Measurements from ENCODE around the gene NPPA.
A peak's percentile ranks its signal among the peaks of the same experiment; 100 is the strongest.

NPPA gene

DNA sequence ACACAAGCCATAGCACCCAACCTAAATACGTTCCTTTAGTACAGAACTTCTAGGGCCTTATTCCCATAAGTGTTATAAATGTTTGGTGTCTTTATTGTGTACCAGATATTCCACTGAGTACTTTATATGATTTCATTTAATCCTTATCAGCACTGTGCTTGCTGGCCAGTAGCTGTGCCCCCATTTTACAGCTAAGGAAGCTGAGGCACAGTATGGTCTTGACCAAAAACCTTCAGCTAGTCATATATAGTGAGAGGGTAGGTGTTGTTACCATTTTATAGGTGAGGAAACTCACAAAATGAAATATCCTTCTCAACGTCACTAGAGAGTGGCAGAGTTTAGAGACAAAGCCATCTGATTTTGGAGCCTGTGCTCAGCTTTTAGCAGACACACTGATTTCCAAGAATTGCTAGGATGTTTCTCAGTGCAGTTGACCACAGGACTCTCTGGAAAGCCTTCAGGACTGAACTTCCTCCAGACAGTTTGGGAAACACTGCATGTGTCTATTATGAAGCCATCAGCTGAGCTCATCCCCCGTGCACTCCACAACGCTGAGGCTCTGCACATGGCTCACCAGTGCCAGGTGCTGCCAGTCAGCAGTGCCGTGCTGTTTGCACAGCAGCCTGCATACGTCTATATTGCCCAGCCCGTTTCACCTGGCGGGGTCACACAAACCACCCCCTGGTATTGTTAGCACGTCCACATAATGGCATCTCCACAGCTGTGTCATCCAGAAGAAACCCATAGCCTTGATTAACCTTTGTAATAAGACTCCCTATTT, 15.4 kb downstream of the NPPA start:
- DNase-seq (ENCODE audit: low spot score) = no peak
- TF ChIP-seq, protein P1, sequence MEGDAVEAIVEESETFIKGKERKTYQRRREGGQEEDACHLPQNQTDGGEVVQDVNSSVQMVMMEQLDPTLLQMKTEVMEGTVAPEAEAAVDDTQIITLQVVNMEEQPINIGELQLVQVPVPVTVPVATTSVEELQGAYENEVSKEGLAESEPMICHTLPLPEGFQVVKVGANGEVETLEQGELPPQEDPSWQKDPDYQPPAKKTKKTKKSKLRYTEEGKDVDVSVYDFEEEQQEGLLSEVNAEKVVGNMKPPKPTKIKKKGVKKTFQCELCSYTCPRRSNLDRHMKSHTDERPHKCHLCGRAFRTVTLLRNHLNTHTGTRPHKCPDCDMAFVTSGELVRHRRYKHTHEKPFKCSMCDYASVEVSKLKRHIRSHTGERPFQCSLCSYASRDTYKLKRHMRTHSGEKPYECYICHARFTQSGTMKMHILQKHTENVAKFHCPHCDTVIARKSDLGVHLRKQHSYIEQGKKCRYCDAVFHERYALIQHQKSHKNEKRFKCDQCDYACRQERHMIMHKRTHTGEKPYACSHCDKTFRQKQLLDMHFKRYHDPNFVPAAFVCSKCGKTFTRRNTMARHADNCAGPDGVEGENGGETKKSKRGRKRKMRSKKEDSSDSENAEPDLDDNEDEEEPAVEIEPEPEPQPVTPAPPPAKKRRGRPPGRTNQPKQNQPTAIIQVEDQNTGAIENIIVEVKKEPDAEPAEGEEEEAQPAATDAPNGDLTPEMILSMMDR (IDR thresholded peaks at IDR 0.05; ENCODE audit: borderline replicate concordance, control extremely low read depth, extremely low read depth, insufficient read depth, missing control alignments) = no peak
- in situ Hi-C loops (cut with MboI; ENCODE audit: low sequenced_read_pairs, unreplicated experiment) = no loop called here

GRCh38 chr1:11828511-11828910, 19.1 kb downstream of the NPPA start:
- in situ Hi-C loops (cut with MboI; ENCODE audit: low sequenced_read_pairs, unreplicated experiment) = no loop called here
- peak; percentile 8 for DNase-seq (ENCODE audit: low spot score)
- TF ChIP-seq, protein P1 (IDR thresholded peaks at IDR 0.05; ENCODE audit: borderline replicate concordance, control extremely low read depth, extremely low read depth, insufficient read depth, missing control alignments) = no peak

DNA sequence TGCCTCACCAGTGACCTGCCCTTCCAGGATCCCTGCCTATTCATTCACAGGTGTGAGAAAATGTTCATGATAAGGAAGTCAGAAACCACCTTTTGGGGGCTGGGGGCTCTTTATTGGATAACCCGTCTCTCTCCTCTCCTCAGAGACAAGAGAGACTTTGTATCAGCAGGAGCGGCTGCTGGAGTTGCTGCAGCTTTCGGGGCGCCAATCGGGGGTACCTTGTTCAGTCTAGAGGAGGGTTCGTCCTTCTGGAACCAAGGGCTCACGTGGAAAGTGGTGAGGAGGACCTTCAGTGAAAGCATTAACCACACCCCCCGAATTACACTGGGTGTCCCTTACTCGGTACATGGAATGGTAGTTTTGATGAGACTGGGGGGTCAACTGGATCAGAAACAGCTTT, 20.6 kb downstream of the NPPA start:
- no peak for DNase-seq (ENCODE audit: low spot score)
- TF ChIP-seq, protein P1 (IDR thresholded peaks at IDR 0.05; ENCODE audit: borderline replicate concordance, control extremely low read depth, extremely low read depth, insufficient read depth, missing control alignments) = no peak
- in situ Hi-C loops (cut with MboI; ENCODE audit: low sequenced_read_pairs, unreplicated experiment) = no loop called here

GRCh38 chr1:11825131-11825530, 22.5 kb downstream of the NPPA start:
- no peak for DNase-seq (ENCODE audit: low spot score)
- in situ Hi-C loops (cut with MboI; ENCODE audit: low sequenced_read_pairs, unreplicated experiment) = no loop called here
- TF ChIP-seq, protein P1 (IDR thresholded peaks at IDR 0.05; ENCODE audit: borderline replicate concordance, control extremely low read depth, extremely low read depth, insufficient read depth, missing control alignments) = no peak

DNA sequence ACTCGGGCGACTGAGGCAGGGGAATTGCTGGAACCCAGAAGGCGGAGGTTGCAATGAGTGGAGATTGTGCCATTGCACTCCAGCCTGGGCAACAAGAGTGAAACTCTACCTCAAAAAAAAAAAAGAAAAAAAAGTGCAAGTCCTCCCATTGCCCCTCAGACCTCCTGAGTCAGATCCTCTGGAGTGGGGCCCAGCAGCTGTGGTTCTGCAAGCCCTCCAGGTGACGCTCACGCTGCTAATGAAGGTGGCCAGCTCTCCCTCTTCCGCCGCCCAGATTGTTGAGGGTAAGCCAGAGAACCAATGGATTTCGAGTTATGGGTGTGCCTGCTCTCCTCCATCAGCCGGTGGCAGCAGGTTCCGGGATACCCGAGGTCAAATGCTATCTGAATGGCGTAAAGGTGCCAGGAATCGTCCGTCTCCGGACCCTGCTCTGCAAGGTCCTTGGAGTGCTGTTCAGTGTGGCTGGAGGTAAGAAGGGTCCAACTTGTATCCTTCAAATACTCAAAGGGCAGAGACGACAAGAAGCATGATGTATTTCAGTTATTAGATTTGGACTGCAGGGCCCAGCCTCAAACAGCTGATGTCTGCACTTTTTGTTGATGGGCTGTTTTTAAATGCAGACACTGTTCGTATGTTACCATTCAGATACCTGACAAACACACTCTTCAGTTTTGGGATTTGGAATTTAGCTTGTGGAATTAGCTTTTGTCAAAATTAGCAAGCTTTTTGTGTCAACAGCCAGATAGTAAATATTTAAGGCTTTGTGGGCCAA, 24.0 kb downstream of the NPPA start:
- in situ Hi-C loops (cut with MboI; ENCODE audit: low sequenced_read_pairs, unreplicated experiment) = no loop called here
- no peak for DNase-seq (ENCODE audit: low spot score)
- TF ChIP-seq, protein P1 (IDR thresholded peaks at IDR 0.05; ENCODE audit: borderline replicate concordance, control extremely low read depth, extremely low read depth, insufficient read depth, missing control alignments) = no peak

- TF ChIP-seq, protein P1 (IDR thresholded peaks at IDR 0.05; ENCODE audit: borderline replicate concordance, control extremely low read depth, extremely low read depth, insufficient read depth, missing control alignments) = no peak
- in situ Hi-C loops (cut with MboI; ENCODE audit: low sequenced_read_pairs, unreplicated experiment) = no loop called here
- no peak for DNase-seq (ENCODE audit: low spot score)
Measured at GRCh38 chr1:11822091-11822490, 25.5 kb downstream of the NPPA start.

All from GM13976 (cell line).